ENCODE measurements around the gene C9orf78.

- TF ChIP-seq SMC3 (conservative IDR thresholded peaks at IDR 0.05; ENCODE audit: insufficient read depth, low read depth, low read length) (no peak), MAFF (IDR thresholded peaks at IDR 0.05; ENCODE audit: low read length) (no peak), EZH2 (IDR thresholded peaks at IDR 0.05; ENCODE audit: borderline replicate concordance, low read depth, low read length) (no peak)
These were observed 2.1 kb downstream of the C9orf78 start for GRCh38 chr9:129832982-129833381.
